NCI-H146 treated with DMSO at 0.1 percent for 48 hours (cell line): ENCODE measurements around the gene LPCAT1.

Experiments used
- DNase-seq: peaks from one replicate; lab custom pipeline; 2025; ENCODE audit not compliant: unreplicated experiment; lab: John Stamatoyannopoulos, UW

Gene LPCAT1

GRCh38 chr5:1446602-1447343 lies 77.0 kb downstream of the LPCAT1 start:
- DNase-seq = no peak

DNA sequence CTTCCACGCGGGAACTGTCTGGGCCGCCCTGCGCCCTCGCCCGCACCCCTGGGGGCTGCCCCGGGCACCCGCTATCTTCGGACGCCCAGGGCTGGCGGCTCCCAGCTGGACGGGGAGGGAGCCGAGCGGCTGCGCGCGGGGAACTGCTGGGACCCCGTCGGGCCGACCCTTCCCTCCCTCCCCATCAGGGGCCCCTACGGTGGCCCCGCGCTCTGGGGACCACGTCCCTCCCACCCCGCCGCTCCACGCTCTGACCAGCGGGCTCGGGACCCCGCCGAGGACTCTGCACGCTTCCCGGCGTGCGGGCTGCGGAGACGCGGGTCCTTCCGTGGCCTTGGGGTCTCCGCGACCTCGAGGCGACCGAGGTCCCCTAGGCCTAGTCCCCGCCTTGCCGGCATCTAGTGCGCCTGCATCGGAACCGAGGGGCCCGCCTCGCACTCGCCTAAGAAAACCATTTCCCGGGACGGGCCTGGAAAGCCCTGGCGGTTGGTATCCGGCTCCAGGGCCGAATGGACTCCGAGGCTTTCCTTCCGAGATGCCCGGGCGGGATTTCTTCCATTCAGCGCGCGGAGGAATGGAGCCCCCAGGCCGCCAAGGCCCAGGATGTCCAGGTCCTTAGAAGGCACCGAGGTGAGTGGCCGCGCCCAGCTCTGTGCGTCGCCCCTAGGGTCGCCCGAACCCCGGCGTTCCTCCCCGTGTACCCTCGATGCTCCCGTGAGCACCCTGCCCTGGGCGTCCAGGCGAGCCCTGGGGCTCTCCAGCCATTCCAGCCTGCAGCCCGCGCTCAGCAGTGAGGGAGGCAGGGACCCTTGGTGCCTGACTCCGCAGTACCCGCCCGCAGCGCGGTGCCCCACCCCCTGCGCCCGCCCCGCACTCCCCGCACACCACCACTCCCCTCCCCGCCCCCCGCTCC lies 77.8 kb downstream of the LPCAT1 start:
- no peak for DNase-seq

GRCh38 chr5:1445313-1445688 lies 78.5 kb downstream of the LPCAT1 start, which contains the start of gene SLC6A3:
Gene SLC6A3, minus strand, starts transcription at chr5:1445440. Its CDS starts 2,243 bp downstream, at chr5:1443197.
- DNase-seq = peak; percentile 62

DNA sequence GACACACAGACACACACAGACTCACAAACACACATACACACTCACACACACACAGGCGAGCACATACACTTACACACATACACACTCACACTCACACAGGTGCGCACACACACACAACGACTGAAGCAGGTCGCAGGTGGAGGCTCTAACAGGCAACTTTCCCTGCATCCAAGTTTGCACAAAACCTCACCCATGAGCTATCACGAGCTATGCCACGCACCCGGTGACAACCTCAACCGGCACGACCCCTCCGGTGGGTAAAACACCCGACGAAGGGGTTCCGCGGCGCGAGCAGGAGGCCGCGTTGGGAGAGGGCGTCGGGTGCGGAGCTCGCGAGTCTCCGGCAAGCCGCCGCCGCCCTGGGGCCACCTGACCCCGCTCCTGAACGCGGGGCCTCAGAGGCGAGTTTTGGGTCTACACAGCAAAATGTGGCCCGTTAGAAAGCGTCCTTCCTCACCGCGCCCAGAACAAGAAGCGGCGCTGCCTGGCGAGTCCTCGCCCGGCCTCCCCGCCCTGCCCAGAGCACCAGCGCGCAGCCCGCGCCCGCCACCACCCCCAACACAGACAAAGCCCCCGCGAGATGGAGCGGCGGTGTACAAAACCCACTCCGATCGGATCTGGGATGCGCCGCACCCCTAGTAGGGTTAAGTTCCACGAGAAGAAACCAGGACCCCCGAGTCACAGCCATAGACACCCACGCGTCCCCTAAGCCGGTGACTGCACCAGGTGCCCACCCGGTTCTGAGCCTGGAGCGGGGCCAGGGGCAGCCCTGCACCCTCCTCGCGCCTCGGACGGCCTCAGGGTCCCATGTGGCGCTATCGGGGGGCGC lies 79.2 kb downstream of the LPCAT1 start:
- DNase-seq = no peak

GRCh38 chr5:1443991-1444360 lies 79.8 kb downstream of the LPCAT1 start:
- DNase-seq = peak; percentile 7

DNA sequence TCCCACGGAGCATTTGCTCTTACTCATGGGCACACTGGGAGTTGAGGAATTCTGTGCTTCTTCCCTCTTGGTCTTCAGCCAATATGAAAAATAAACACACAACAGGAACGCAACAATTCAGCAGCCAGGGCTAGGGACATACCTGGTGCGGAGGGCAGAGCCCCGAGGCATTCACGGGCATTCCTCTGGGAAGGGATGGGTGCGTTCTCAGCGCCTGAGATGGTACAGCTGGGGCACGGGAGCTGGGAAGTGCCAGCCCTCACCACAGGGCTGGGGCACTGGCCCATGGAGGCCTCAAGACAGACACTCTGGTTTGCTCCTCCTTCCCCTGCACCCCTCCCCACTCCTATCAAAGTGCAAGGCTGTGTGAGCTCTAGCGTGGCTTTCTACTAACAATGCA lies 80.6 kb downstream of the LPCAT1 start:
- DNase-seq = no peak

- no peak for DNase-seq
Observed at GRCh38 chr5:1442222-1443145, 81.3 kb downstream of the LPCAT1 start.

DNA sequence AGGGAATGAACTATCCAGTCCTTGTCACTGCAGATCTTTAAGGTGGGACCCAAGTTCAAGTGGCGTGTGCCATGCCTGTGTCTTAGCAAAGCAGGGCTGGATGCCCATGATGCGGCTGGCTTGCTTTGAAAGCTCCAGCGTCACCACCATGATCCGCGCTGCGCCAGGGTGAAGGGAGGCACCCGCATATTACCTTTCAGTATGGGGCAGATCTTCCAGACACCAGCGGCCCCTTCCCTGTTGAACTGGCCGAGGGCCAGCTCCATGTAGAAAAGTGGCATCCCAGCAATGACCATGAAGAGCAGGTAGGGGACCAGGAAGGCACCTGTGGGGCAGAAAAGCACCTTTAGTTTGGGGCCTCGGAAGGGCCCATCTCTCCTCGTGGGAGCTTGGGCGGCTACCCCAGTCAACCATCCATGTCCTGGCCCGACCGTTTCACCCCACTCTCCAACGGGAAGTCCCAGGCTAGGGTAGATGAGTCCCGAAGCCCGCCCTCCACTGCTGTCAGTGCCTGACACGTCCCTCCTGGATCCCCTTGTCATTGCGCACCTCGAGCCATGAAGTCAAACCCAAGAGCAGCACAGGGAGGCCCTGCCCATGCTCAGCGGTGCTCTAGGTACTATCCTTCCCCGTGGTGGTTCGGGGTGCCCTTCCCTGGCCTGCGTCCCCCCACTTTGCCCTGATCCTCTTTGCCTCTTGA lies 82.4 kb downstream of the LPCAT1 start:
- DNase-seq = no peak

GRCh38 chr5:1440098-1440493 lies 83.7 kb downstream of the LPCAT1 start:
- no peak for DNase-seq

- no peak for DNase-seq
Observed at GRCh38 chr5:1439388-1440097, 84.2 kb downstream of the LPCAT1 start.

- DNase-seq = no peak
Observed at GRCh38 chr5:1438871-1439270, 84.9 kb downstream of the LPCAT1 start.

DNA sequence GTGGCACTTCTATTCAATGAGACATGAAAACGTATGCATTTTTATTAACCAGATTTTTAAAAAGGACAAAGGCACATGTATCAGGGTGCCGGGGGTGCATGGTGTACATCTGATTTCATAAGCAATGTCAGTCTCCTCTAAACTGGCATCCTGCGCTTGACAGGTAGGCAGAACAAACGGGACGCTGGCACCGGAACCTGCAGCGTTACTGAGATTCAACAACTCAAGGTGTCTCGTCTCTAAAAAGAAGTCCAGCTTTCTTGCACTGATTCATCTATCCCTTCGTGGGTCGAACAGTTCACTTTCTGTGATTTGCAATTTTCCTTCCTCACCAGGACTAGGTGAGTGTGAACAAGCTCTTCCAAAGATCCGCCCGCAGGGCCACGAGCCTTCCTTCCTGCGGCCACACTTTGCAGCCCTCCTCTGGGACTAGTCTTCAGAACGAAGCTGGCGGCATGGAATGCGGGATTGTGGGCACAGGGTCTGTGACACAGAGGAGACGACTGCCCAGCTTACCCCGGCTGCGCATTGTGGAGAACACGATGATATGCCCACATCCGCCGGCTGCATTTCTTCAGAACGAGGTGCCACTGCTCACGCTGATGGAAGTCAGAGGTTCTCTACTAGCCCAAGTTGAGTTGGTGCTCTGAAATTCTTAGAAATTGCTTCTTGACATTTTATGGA lies 85.7 kb downstream of the LPCAT1 start:
- DNase-seq = no peak

GRCh38 chr5:1437226-1437829 lies 86.4 kb downstream of the LPCAT1 start:
- DNase-seq = peak; percentile 16

- DNase-seq = no peak
Observed at GRCh38 chr5:1436681-1437080, 87.1 kb downstream of the LPCAT1 start.

GRCh38 chr5:1436036-1436435 lies 87.7 kb downstream of the LPCAT1 start:
- no peak for DNase-seq

GRCh38 chr5:1435369-1435768 lies 88.4 kb downstream of the LPCAT1 start:
- DNase-seq = no peak

GRCh38 chr5:1432296-1432695 lies 91.5 kb downstream of the LPCAT1 start:
- no peak for DNase-seq

GRCh38 chr5:1431896-1432295 lies 91.9 kb downstream of the LPCAT1 start:
- DNase-seq = no peak
